OCI-LY3 (cell line): ENCODE measurements around the gene CHRM1.

Source experiments
- H2AFZ ChIP-seq: fragments of 200-600, 300-600 bp; shearing (Covaris generic); 2 replicates; pipeline ENCODE4 v1.6.0; 2014; ENCODE audit warnings: antibody characterized with exemption, low read depth, low read length
- H3K27ac ChIP-seq: fragments of 200-600, 300-600 bp; sonication (generic); 2 replicates; pipeline ENCODE4 v1.5.1; 2014; ENCODE audit warnings: mild to moderate bottlenecking, low read length, moderate library complexity, mixed read lengths
- H3K27me3 ChIP-seq: fragments of 200-600, 300-600 bp; sonication (generic); 2 replicates; pipeline ENCODE4 v1.6.1; 2014; ENCODE audit warnings: low read depth, low read length, mixed read lengths
- H3K36me3 ChIP-seq: fragments of 200-600, 300-600 bp; sonication (generic); replicated peaks from 2 replicates; pipeline ENCODE3; 2014; ENCODE audit warnings: low read depth, low read length, mixed read lengths
- H3K4me1 ChIP-seq: fragments of 300-600, 200-600 bp; sonication (generic); 2 replicates; pipeline ENCODE4 v1.6.1; 2014; ENCODE audit warnings: low read length, mixed read lengths
- H3K4me2 ChIP-seq: fragments of 200-600, 300-600 bp; sonication (generic); 2 replicates; pipeline ENCODE4 v1.6.1; 2014; ENCODE audit warnings: low read length, mixed read lengths
- H3K4me3 ChIP-seq: fragments of 300-600, 200-600 bp; sonication (generic); 2 replicates; pipeline ENCODE4 v1.5.1; 2014; ENCODE audit warnings: antibody characterized with exemption, mild to moderate bottlenecking, low read length, moderate library complexity
- H3K79me2 ChIP-seq: fragments of 300-600, 200-600 bp; shearing (Covaris generic); 2 replicates; pipeline ENCODE4 v1.6.1; 2014; ENCODE audit warnings: mild to moderate bottlenecking, low read length, mixed read lengths
- H3K9ac ChIP-seq: fragments of 300-600, 200-600 bp; shearing (Covaris generic); 2 replicates; pipeline ENCODE4 v1.6.0; 2014; ENCODE audit warnings: mild to moderate bottlenecking, low read length, moderate library complexity
- H3K9me3 ChIP-seq: fragments of 200-600, 300-600 bp; shearing (Covaris generic); 2 replicates; pipeline ENCODE4 v1.6.1; 2014; ENCODE audit warnings: low read length, mixed read lengths; ENCODE audit not compliant: insufficient read depth
- H4K20me1 ChIP-seq: fragments of 200-600, 300-600 bp; sonication (generic); 2 replicates; pipeline ENCODE4 v1.6.1; 2016; ENCODE audit warnings: low read length, mixed read lengths; ENCODE audit not compliant: insufficient read depth
- EZH2phosphoT487 ChIP-seq: fragments of 200-600 bp; shearing (Covaris generic); IDR thresholded peaks from 2 replicates; pipeline ENCODE4 v1.6.1; 2018; ENCODE audit warnings: antibody characterized with exemption, mixed run types, low read depth
- TF ChIP-seq, protein P1 (sequence below): fragments of 200-600, 300-600 bp; sonication (generic); IDR thresholded peaks from 2 replicates; pipeline ENCODE4 v1.5.1; 2014; ENCODE audit warnings: antibody characterized with exemption, low read length, low read depth

The CHRM1 gene

DNA sequence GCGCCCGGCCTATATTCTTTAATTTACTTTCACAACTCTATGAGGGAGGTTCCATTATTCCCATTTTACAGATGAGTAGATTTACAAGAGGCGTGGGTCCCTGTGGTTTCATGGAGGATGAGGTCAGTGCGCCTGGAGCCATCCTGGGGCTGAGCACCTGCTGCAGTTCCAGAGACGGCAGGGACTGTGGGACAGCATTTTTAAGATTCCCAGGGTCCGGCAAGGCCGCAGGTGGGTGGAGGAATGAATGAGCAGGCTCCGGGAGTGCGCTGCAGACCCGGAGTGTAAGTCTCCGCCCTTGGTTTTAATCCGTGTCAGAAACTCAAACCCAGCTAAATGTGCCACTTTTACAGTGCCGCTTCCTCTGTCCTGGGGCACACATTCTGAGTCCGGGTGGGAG, 4.1 kb upstream of the CHRM1 start:
- no peak overlapping the region for H2AFZ ChIP-seq
- no peak overlapping the region for H3K4me3 ChIP-seq
- H3K27ac ChIP-seq, result no peak overlapping the region
- no peaks in the 10 kb centered on the region for H3K9me3 ChIP-seq
- no peak for TF ChIP-seq EZH2phosphoT487
- TF ChIP-seq, protein P1, sequence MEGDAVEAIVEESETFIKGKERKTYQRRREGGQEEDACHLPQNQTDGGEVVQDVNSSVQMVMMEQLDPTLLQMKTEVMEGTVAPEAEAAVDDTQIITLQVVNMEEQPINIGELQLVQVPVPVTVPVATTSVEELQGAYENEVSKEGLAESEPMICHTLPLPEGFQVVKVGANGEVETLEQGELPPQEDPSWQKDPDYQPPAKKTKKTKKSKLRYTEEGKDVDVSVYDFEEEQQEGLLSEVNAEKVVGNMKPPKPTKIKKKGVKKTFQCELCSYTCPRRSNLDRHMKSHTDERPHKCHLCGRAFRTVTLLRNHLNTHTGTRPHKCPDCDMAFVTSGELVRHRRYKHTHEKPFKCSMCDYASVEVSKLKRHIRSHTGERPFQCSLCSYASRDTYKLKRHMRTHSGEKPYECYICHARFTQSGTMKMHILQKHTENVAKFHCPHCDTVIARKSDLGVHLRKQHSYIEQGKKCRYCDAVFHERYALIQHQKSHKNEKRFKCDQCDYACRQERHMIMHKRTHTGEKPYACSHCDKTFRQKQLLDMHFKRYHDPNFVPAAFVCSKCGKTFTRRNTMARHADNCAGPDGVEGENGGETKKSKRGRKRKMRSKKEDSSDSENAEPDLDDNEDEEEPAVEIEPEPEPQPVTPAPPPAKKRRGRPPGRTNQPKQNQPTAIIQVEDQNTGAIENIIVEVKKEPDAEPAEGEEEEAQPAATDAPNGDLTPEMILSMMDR, result no peak
- H3K4me1 ChIP-seq, result peaks cover 15% of the 10 kb centered on the region
- no peak overlapping the region for H3K4me2 ChIP-seq
- no peaks in the 10 kb centered on the region for H3K79me2 ChIP-seq
- no peaks in the 10 kb centered on the region for H3K36me3 ChIP-seq
- H3K27me3 ChIP-seq, result peaks cover 9% of the 10 kb centered on the region
- no peaks in the 10 kb centered on the region for H4K20me1 ChIP-seq
- no peak overlapping the region for H3K9ac ChIP-seq

DNA sequence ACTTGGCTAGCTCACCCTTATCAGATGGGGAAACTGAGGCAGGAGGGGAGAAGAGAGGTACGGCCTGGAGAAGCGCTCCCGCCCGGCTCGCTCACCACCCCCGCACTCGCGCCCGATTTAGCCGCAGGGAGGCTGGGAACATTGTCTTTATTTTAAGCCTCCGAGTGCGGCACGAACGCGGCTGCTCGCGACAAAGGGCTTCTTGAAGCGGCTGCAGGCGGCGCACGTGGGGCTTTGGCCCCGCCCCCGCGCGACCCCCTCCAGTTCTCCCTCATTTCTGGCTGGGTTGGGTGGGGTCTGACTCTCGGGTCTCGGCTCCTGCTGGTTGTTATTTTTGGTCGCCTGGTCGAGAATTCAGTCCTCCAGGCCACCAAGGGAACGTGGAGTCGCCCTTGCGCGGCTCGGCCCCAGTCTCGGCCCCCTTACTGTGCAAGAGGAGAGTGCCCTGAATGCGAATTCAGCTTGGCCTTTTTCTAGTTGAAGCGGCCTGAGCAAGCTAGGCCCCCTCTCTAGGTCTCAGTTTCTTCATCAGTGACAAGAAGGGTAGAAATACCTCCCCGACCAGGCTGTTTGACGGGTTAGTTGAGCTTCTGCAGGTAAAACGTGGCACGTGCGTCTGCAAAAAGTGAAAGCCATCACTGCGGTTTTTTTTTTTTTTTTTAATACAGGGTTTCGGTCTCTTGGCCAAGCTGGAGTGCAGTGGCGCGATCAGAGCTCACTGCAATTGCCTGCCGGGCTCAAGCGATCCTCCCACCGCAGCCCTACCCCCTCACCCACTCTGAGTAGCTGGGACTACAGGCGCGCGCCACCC, 2.6 kb upstream of the CHRM1 start:
- Histone ChIP-seq H3K4me1 (peaks cover 15% of the 10 kb centered on the region), H3K27ac (peak overlapping the region; percentile 27; the same call in 1 of the 2 replicates), H3K4me2 (peak overlapping the region; percentile 71), H3K79me2 (no peaks in the 10 kb centered on the region), H3K9me3 (no peaks in the 10 kb centered on the region), H3K9ac (peak overlapping the region; percentile 49), H3K27me3 (peaks cover 9% of the 10 kb centered on the region), H4K20me1 (no peaks in the 10 kb centered on the region), H2AFZ (no peak overlapping the region), H3K36me3 (no peaks in the 10 kb centered on the region), H3K4me3 (peak overlapping the region; percentile 72)
- no peak for TF ChIP-seq EZH2phosphoT487
- TF ChIP-seq, protein P1, result no peak

DNA sequence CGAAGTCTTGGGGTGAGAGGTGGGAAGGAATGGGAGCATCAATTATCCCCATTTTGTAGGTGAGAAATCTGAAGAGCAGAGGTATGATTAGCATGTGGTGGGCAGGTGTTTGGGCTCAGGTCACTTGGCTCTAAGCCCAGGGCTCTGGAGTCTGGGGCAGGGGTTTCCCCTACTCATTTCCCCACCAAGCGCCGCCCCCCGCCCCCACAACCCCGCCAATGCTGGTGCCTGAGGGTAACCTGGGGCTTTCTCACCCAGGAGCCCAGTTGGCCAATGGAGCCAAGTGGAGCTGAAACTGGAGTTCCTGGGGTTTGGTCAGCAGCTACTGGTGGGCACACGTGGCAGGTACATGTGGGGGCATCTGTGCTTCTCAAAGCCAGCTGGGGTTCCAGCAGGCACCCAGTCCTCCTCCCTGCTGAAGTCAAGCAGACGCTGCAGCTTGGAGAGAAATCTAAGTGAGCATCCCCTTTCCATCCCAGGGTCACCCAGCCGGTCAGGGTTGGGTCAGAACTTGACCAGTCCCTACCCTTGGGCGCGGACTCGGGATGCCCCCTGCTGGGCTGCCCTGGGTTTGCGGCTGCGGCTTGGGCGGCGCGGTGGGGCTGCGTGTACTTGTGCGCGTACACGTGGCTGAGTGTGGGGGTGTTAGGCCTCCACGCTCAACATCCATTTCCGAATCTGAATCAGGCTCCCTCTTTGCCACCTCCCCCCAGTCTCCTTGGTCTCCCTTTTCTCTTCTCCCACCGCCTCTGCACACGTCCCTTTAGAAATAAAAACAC, 1.7 kb upstream of the CHRM1 start:
- TF ChIP-seq, protein P1, result peak; percentile 46
- TF ChIP-seq EZH2phosphoT487, result no peak
- H4K20me1 ChIP-seq, result no peaks in the 10 kb centered on the region
- H3K4me1 ChIP-seq, result peaks cover 15% of the 10 kb centered on the region
- peak overlapping the region; percentile 53; the same call in 1 of the 2 replicates for H3K9ac ChIP-seq
- H3K4me2 ChIP-seq, result peak overlapping the region; percentile 71
- H3K27me3 ChIP-seq, result peaks cover 9% of the 10 kb centered on the region
- no peaks in the 10 kb centered on the region for H3K36me3 ChIP-seq
- H3K27ac ChIP-seq, result peak overlapping the region; percentile 48; the same call in 1 of the 2 replicates
- H3K9me3 ChIP-seq, result no peaks in the 10 kb centered on the region
- H3K79me2 ChIP-seq, result no peaks in the 10 kb centered on the region
- H2AFZ ChIP-seq, result no peak overlapping the region
- peak overlapping the region; percentile 72 for H3K4me3 ChIP-seq

DNA sequence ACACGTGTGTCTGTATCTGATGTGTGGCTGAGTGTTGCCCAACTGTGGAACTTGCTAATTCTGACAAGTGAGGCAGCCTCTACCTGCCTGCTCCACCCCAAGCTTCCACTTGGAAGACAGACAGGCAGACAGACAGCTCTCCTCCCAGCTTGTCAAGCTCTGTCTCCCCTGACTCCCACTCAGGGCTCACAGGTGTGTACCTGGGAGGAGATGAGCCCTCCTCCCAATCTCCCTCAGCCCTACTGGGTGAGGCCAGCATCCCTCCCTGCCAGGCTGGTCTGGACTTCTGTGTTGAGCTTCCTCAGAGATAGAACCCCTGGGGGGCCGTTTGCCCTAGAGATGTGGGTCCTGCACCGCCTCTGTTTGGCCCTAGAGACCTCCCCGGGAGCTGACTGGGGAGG, 1.0 kb upstream of the CHRM1 start:
- no peaks in the 10 kb centered on the region for H3K79me2 ChIP-seq
- no peak for TF ChIP-seq EZH2phosphoT487
- peak overlapping the region; percentile 12; the same call in 1 of the 2 replicates for H3K4me3 ChIP-seq
- no peak overlapping the region for H3K9ac ChIP-seq
- H3K4me1 ChIP-seq, result peaks cover 15% of the 10 kb centered on the region
- H3K27me3 ChIP-seq, result peaks cover 9% of the 10 kb centered on the region
- no peak overlapping the region for H2AFZ ChIP-seq
- no peaks in the 10 kb centered on the region for H3K36me3 ChIP-seq
- H3K9me3 ChIP-seq, result no peaks in the 10 kb centered on the region
- no peaks in the 10 kb centered on the region for H4K20me1 ChIP-seq
- peak overlapping the region; percentile 71 for H3K4me2 ChIP-seq
- H3K27ac ChIP-seq, result no peak overlapping the region
